ENCODE results near the gene IL21R. TPM values are rescaled to one million over a fixed set of nuclear protein-coding genes. Genes with fewer than 3 reads are reported as not detected.

Gene IL21R
- total RNA-seq, result 10 to 100 TPM; 34.5 to 34.8 TPM
- 17.7 TPM for polyA plus RNA-seq (2013, experiment 1 of 2)
- 17.5 TPM for polyA plus RNA-seq (2013, experiment 2 of 2)
- 37.0 to 685 (median 148) reads per million in 172 experiments for total RNA-seq

DNA sequence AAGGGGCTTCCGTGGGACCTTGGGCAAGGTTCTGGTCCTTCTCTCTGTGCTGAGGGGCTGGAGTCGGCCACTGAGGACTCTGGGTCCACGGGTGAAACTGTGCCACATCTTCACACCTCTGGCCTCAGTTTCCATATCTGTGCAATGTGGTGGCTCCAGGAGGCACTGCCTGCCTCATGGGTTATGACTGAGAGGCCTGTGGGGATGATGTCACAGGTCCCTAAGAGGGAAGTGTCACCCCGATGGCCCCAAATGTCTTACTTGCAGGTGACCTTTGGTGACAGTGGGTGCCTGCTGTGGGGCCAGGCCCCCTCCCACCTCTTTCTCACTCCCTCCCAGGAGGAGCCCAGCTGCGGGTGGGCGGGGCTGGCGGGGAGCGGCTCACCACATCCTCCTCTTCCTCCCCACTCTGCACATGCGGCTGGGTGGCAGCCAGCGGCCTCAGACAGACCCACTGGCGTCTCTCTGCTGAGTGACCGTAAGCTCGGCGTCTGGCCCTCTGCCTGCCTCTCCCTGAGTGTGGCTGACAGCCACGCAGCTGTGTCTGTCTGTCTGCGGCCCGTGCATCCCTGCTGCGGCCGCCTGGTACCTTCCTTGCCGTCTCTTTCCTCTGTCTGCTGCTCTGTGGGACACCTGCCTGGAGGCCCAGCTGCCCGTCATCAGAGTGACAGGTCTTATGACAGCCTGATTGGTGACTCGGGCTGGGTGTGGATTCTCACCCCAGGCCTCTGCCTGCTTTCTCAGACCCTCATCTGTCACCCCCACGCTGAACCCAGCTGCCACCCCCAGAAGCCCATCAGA, at the start of gene IL21R:
Gene IL21R (plus strand): TSS at position 407 of the 801 bp plus-strand sequence. CDS start 27,898 bp downstream, outside the sequence.
- Mint-ChIP-seq H3K9me3 (no peaks in the 10 kb centered on the region), H3K27me3 (no peaks in the 10 kb centered on the region), H3K4me1 (ENCODE audit: low read depth) (peaks cover 79% of the 10 kb centered on the region), H3K27ac (peak within 1 kb of the TSS; percentile 90), H3K36me3 (ENCODE audit: low read depth) (peaks cover 37% of the 10 kb centered on the region), H3K4me3 (peak within 1 kb of the TSS; percentile 98)
- DNase-seq (peak; percentile 76 to 95 (median 86)), ATAC-seq (ENCODE audit: poor library complexity) (peak; percentile 81)
- Histone ChIP-seq H3K36me3 (ENCODE audit: insufficient read depth, low read length) (no peaks in the 10 kb centered on the region), H3K27me3 (ENCODE audit: control insufficient read depth in 1 of 2, insufficient read depth in 2 of 2, low read length in 2 of 2) (no peaks in the 10 kb centered on the region), H3K9me3 (ENCODE audit: control insufficient read depth in 1 of 2, insufficient read depth in 1 of 2, low read length in 2 of 2) (no peaks in the 10 kb centered on the region), H3K4me1 (ENCODE audit: insufficient read depth, low read length) (peaks cover 63% of the 10 kb centered on the region), H3K4me3 (ENCODE audit: low read length) (peak within 1 kb of the TSS; percentile 99), H3K27ac (ENCODE audit: low read depth in 1 of 2, low read length in 2 of 2) (peak within 1 kb of the TSS; percentile 81 to 94)
- TF ChIP-seq CTCF (IDR thresholded peaks at IDR 0.05), result no peak
- ChIA-PET POLR2A (interaction anchor here (0.7 to 9.2 kb wide), 24 partner anchors 9 to 233 kb away, joined by 3 to 134 read pairs (median 6); partner anchors contain the start of genes GTF3C1, KATNIP and KDM8), CTCF (interaction anchor here (0.5 to 3.6 kb wide), 8 partner anchors 19 to 230 kb away, joined by 3 to 18 read pairs (median 4); no protein-coding TSS in a partner anchor)
- intact Hi-C loops (cut with DNase I, micrococcal nuclease), result loop anchor here (1.0 to 5.0 kb wide), 5 partner anchors 27 to 167 kb away; no protein-coding TSS in a partner anchor

DNA sequence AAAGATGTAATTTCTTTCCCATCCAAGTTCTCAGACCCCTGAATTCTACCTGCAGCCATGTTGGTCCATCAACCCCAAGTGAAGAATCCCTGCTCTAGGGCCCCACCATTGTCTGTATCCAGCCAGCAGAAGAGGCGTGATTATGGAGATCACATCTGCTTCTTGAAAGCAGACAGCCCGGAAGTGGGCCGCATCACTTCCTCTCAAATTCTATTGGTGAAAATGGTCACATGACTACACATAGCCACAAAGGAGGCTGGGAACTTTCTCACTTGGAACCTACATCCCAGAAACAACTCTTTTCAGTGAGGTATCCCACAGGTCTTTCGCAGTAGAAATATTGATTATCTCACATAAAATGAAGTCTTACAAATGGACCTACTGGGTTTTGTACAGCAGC, 48.1 kb upstream of the IL21R start:
- no peaks in the 10 kb centered on the region for H3K9me3 Mint-ChIP-seq

More for the DNA sequence above, 48.1 kb upstream of the IL21R start:
- intact Hi-C loops (cut with DNase I, micrococcal nuclease), result no loop called here
- Histone ChIP-seq H3K9me3 (ENCODE audit: control insufficient read depth in 1 of 2, insufficient read depth in 1 of 2, low read length in 2 of 2) (peaks cover 0 to under 1% of the 10 kb centered on the region in 2 experiments), H3K4me3 (ENCODE audit: low read length) (no peak overlapping the region), H3K36me3 (ENCODE audit: insufficient read depth, low read length) (peaks cover 92% of the 10 kb centered on the region), H3K27me3 (ENCODE audit: control insufficient read depth in 1 of 2, insufficient read depth in 2 of 2, low read length in 2 of 2) (no peaks in the 10 kb centered on the region), H3K4me1 (ENCODE audit: insufficient read depth, low read length) (no peaks in the 10 kb centered on the region), H3K27ac (ENCODE audit: low read depth in 1 of 2, low read length in 2 of 2) (no peak overlapping the region)
- no peak for TF ChIP-seq CTCF (IDR thresholded peaks at IDR 0.05)
- ATAC-seq (ENCODE audit: poor library complexity) (no peak), DNase-seq (no peak)
- Mint-ChIP-seq H3K4me3 (no peak overlapping the region), H3K36me3 (ENCODE audit: low read depth) (peaks cover 96% of the 10 kb centered on the region), H3K27ac (peak overlapping the region; percentile 84), H3K27me3 (no peaks in the 10 kb centered on the region), H3K4me1 (ENCODE audit: low read depth) (peaks cover 17% of the 10 kb centered on the region)
- CTCF ChIA-PET, result no interaction called here
- POLR2A ChIA-PET, result no interaction called here

Measured in CD4-positive, alpha-beta T cell (primary cell).